ENCODE measurements around the gene ENSA. TPM values are rescaled to one million over a fixed set of nuclear protein-coding genes. Genes with fewer than 3 reads are reported as not detected.

ENSA gene
- total RNA-seq, 1 donor from 2014 or later, result 129 TPM

- H3K27me3 ChIP-seq (ENCODE audit: low read depth), result no peaks in the 10 kb centered on the region
- H3K4me1 ChIP-seq, result peaks cover 100% of the 10 kb centered on the region
- H3K27ac ChIP-seq (replicated peaks), result peak overlapping the region; percentile 96
- H3K36me3 ChIP-seq, result peaks cover 81% of the 10 kb centered on the region
- intact Hi-C loops (cut with micrococcal nuclease), result no loop called here
- TF ChIP-seq CTCF (IDR thresholded peaks at IDR 0.05; ENCODE audit: borderline replicate concordance), result no peak
- H3K9me3 ChIP-seq (replicated peaks), result no peaks in the 10 kb centered on the region
- H3K4me3 ChIP-seq, result peak overlapping the region; percentile 81
- no peak for DNase-seq
Measured at GRCh38 chr1:150572918-150573647, 56.3 kb downstream of the ENSA start.

Other genes with a start within 250 kb of the ENSA start
- gene TARS2, start 142.2 kb downstream of the ENSA start, total RNA-seq, result 32.2 TPM
- 20.1 TPM for gene ECM1, start 121.5 kb downstream of the ENSA start, total RNA-seq
- 0.44 TPM for gene FALEC, start 113.9 kb downstream of the ENSA start, total RNA-seq
- gene ADAMTSL4, start 80.2 kb downstream of the ENSA start, total RNA-seq, result 46.3 TPM
- gene MCL1, start 50.0 kb downstream of the ENSA start, total RNA-seq, result 97.0 TPM
- 16.9 TPM for gene GOLPH3L, start 67.5 kb upstream of the ENSA start, total RNA-seq
- gene HORMAD1, start 91.3 kb upstream of the ENSA start, total RNA-seq, result not detected
- gene CTSS, start 136.2 kb upstream of the ENSA start, total RNA-seq, result 27.5 TPM
- 8.2 TPM for gene CTSK, start 178.6 kb upstream of the ENSA start, total RNA-seq
- 26.5 TPM for gene ARNT, start 247.0 kb upstream of the ENSA start, total RNA-seq

Measured in left ventricle myocardium inferior (tissue), 1 donor.